Smooth muscle cell (in vitro differentiated cells): ENCODE measurements around the gene ST6GALNAC3. TPM values are rescaled to one million over a fixed set of nuclear protein-coding genes. Genes with fewer than 3 reads are reported as not detected.

Source experiments
- DNase-seq: peaks from one replicate; lab custom pipeline; 2025; ENCODE audit not compliant: unreplicated experiment; lab: John Stamatoyannopoulos, UW
- H2AFZ ChIP-seq: fragments of 200-600 bp; sonication (generic); 2 replicates; pipeline ENCODE4 v1.6.0; 2016; ENCODE audit warnings: antibody characterized with exemption, low read depth, mild to moderate bottlenecking
- H3F3A ChIP-seq: fragments of 200-600 bp; sonication (generic); 2 replicates; pipeline ENCODE4 v1.6.0; 2017; ENCODE audit warnings: antibody characterized with exemption, low read depth
- H3K27ac ChIP-seq: fragments of 200-600 bp; sonication (generic); 2 replicates; pipeline ENCODE4 v1.5.1; 2016; ENCODE audit warnings: low read depth, mild to moderate bottlenecking
- H3K27me3 ChIP-seq: fragments of 200-600 bp; sonication (generic); 2 replicates; pipeline ENCODE4 v1.6.1; 2016; ENCODE audit warnings: low read depth, mild to moderate bottlenecking
- H3K36me3 ChIP-seq: fragments of 200-600 bp; sonication (generic); 2 replicates; pipeline ENCODE4 v1.5.1; 2016; ENCODE audit warnings: low read depth
- H3K4me1 ChIP-seq: fragments of 200-600 bp; sonication (generic); 2 replicates; pipeline ENCODE4 v1.5.1; 2016; ENCODE audit warnings: low read depth
- H3K4me2 ChIP-seq: fragments of 200-600 bp; sonication (generic); 2 replicates; pipeline ENCODE4 v1.6.0; 2016; ENCODE audit warnings: mild to moderate bottlenecking
- H3K4me3 ChIP-seq: fragments of 200-600 bp; sonication (generic); 2 replicates; pipeline ENCODE4 v1.5.1; 2016; ENCODE audit warnings: mild to moderate bottlenecking
- H3K79me2 ChIP-seq: fragments of 200-600 bp; sonication (generic); 2 replicates; pipeline ENCODE4 v1.6.0; 2016; ENCODE audit warnings: low read depth, mild to moderate bottlenecking
- H3K9ac ChIP-seq: fragments of 200-600 bp; sonication (generic); 2 replicates; pipeline ENCODE4 v1.6.0; 2016; ENCODE audit warnings: low read depth
- H3K9me3 ChIP-seq: fragments of 200-600 bp; sonication (generic); replicated peaks from 2 replicates; pipeline ENCODE4 v1.5.1; 2016; ENCODE audit warnings: low read depth
- H4K20me1 ChIP-seq: fragments of 200-600 bp; sonication (generic); 2 replicates; pipeline ENCODE4 v1.6.0; 2016; ENCODE audit warnings: low read depth
- CTCF ChIP-seq: fragments of 200-600 bp; sonication (generic); IDR thresholded peaks from 2 replicates; pipeline ENCODE4 v1.5.1; 2017; ENCODE audit warnings: borderline replicate concordance, mild to moderate bottlenecking, antibody characterized with exemption; ENCODE audit not compliant: insufficient read depth, poor library complexity, severe bottlenecking
- WGBS: methylation state at CpG from one replicate; pipeline ENCODE4 v1.1.7; 2016; ENCODE audit warnings: low lambda C conversion rate; 5-methylcytosine and 5-hydroxymethylcytosine counted together
- polyA plus RNA-seq: library from polyadenylated mRNA; unstranded; fragments of >200 nt; fragmentation: Nextera tagmentation; extraction: Ambion mirVana; gene quantifications from 2 replicates; pipeline ENCODE4 v1.2.1, GENCODE V29; 2016
- total RNA-seq: library from RNA; depleted of rRNA; stranded (reverse); fragments of >200 nt; gene quantifications from 2 replicates; pipeline ENCODE4 v1.2.3, GENCODE V29; 2014

Gene ST6GALNAC3
- total and polyA plus RNA-seq, 2 experiments from 2014 or later: 9.3 to 13.4 TPM

- no peak overlapping the region for H2AFZ ChIP-seq
- H3K4me2 ChIP-seq: no peak overlapping the region
- H3K36me3 ChIP-seq: no peaks in the 10 kb centered on the region
- TF ChIP-seq CTCF: no peak
- peaks cover 37% of the 10 kb centered on the region for H3K4me1 ChIP-seq
- peaks cover 5% of the 10 kb centered on the region for H3F3A ChIP-seq
- H4K20me1 ChIP-seq: no peaks in the 10 kb centered on the region
- H3K4me3 ChIP-seq: no peak overlapping the region
- H3K79me2 ChIP-seq: peaks cover 4% of the 10 kb centered on the region
- no peaks in the 10 kb centered on the region for H3K27me3 ChIP-seq
- H3K9me3 ChIP-seq: no peaks in the 10 kb centered on the region
- no peak overlapping the region for H3K27ac ChIP-seq
- 69% methylated on average over 2 of the region's 2 CpGs for WGBS
- DNase-seq: no peak
- no peak overlapping the region for H3K9ac ChIP-seq
These were observed 175.7 kb downstream of the ST6GALNAC3 start for GRCh38 chr1:76250271-76250670.

GRCh38 chr1:76252431-76252830 is 177.9 kb downstream of the ST6GALNAC3 start:
- Histone ChIP-seq H3F3A (peaks cover 5% of the 10 kb centered on the region), H3K4me1 (peaks cover 31% of the 10 kb centered on the region), H3K36me3 (no peaks in the 10 kb centered on the region), H3K27ac (no peak overlapping the region), H3K27me3 (no peaks in the 10 kb centered on the region), H3K4me2 (peak overlapping the region; percentile 2), H3K4me3 (no peak overlapping the region), H3K9ac (no peak overlapping the region), H3K9me3 (no peaks in the 10 kb centered on the region), H3K79me2 (peaks cover 4% of the 10 kb centered on the region), H2AFZ (no peak overlapping the region), H4K20me1 (no peaks in the 10 kb centered on the region)
- TF ChIP-seq CTCF: no peak
- 65% methylated on average over 3 of the region's 3 CpGs for WGBS
- DNase-seq: no peak

- H3F3A ChIP-seq: peaks cover 5% of the 10 kb centered on the region
- WGBS: 21% methylated on average over 9 of the region's 9 CpGs
- H3K27me3 ChIP-seq: no peaks in the 10 kb centered on the region
- H3K36me3 ChIP-seq: no peaks in the 10 kb centered on the region
- H3K4me3 ChIP-seq: peak overlapping the region; percentile 17
- H3K79me2 ChIP-seq: peaks cover 11% of the 10 kb centered on the region
- peak overlapping the region; percentile 23 for H2AFZ ChIP-seq
- H3K4me1 ChIP-seq: peaks cover 27% of the 10 kb centered on the region
- H3K27ac ChIP-seq: peak overlapping the region; percentile 94
- no peak for DNase-seq
- no peaks in the 10 kb centered on the region for H3K9me3 ChIP-seq
- peak overlapping the region; percentile 84 for H3K4me2 ChIP-seq
- TF ChIP-seq CTCF: no peak
- peak overlapping the region; percentile 83 for H3K9ac ChIP-seq
- H4K20me1 ChIP-seq: no peaks in the 10 kb centered on the region
These were observed 179.8 kb downstream of the ST6GALNAC3 start for GRCh38 chr1:76254104-76255030.
